Dermis microvascular lymphatic vessel endothelial cell (primary cell): ENCODE data around the gene ZNF526. TPM values are rescaled to one million over a fixed set of nuclear protein-coding genes. Genes with fewer than 3 reads are reported as not detected.

Source experiments
- total RNA-seq: library from RNA; depleted of rRNA; stranded (reverse); fragments of >200 nt; gene quantifications from 2 replicates; pipeline ENCODE4 v1.2.1, GENCODE V29; 2014

The ZNF526 gene
- total RNA-seq, 1 donor from 2014 or later, result 4.9 TPM

Other genes with a start within 250 kb of the ZNF526 start
- gene ATP1A3, start 226.1 kb upstream of the ZNF526 start, total RNA-seq, result under 0.01 TPM in 1 of 2 replicates, not detected in the other
- under 0.01 TPM in 1 of 2 replicates, not detected in the other for gene GRIK5, start 150.1 kb upstream of the ZNF526 start, total RNA-seq
- 8.0 and 13.4 TPM in 2 replicates for gene ZNF574, start 144.1 kb upstream of the ZNF526 start, total RNA-seq
- 0.26 and 1.0 TPM in 2 replicates for gene POU2F2, start 87.9 kb upstream of the ZNF526 start, total RNA-seq
- 15.0 and 20.9 TPM in 2 replicates for gene DEDD2, start 2.6 kb upstream of the ZNF526 start, total RNA-seq
- gene GSK3A, start 22.3 kb downstream of the ZNF526 start, total RNA-seq, result 8.9 and 13.9 TPM in 2 replicates
- 18.4 and 31.1 TPM in 2 replicates for gene ERF, start 34.8 kb downstream of the ZNF526 start, total RNA-seq
- gene CIC, start 48.9 kb downstream of the ZNF526 start, total RNA-seq, result 8.7 and 14.0 TPM in 2 replicates
- gene PRR19, start 81.8 kb downstream of the ZNF526 start, total RNA-seq, result 0.13 and 0.51 TPM in 2 replicates
- gene PAFAH1B3, start 82.3 kb downstream of the ZNF526 start, total RNA-seq, result 34.0 and 36.9 TPM in 2 replicates
- gene TMEM145, start 93.0 kb downstream of the ZNF526 start, total RNA-seq, result 0.25 and 0.26 TPM in 2 replicates
- 15.3 and 27.6 TPM in 2 replicates for gene MEGF8, start 105.3 kb downstream of the ZNF526 start, total RNA-seq
- 0.13 TPM in 1 of 2 replicates, not detected in the other for gene CNFN, start 170.0 kb downstream of the ZNF526 start, total RNA-seq
- 5.0 and 6.3 TPM in 2 replicates for gene LIPE, start 207.1 kb downstream of the ZNF526 start, total RNA-seq
- gene CXCL17, start 222.6 kb downstream of the ZNF526 start, total RNA-seq, result not detected in 2 replicates